IPS DF 4.7 (cell line): ENCODE data around the gene GOLGA8J.
"Not testable (repeated sequence)": the region's sequence is repeated elsewhere in the genome, so short reads cannot be mapped to it uniquely, and the experiment has no call there.

ENCODE experiments used
- DNase-seq: peaks from one replicate; pipeline ENCODE4 v3.0.0-alpha.2; 2013; ENCODE audit warnings: low spot score; ENCODE audit errors: extremely low read depth

The GOLGA8J gene

GRCh38 chr15:30072630-30073029 lies 10.1 kb upstream of the GOLGA8J start:
- DNase-seq: no peak

GRCh38 chr15:30073915-30074314 lies 8.8 kb upstream of the GOLGA8J start:
- DNase-seq: no peak

- DNase-seq: not testable (repeated sequence)
Measured at GRCh38 chr15:30080816-30081215, 1.9 kb upstream of the GOLGA8J start.

GRCh38 chr15:30097827-30098226 lies 15.1 kb downstream of the GOLGA8J start:
- DNase-seq: not testable (repeated sequence)

GRCh38 chr15:30102890-30103289 lies 20.1 kb downstream of the GOLGA8J start:
- not testable (repeated sequence) for DNase-seq

GRCh38 chr15:30103941-30104507 lies 21.3 kb downstream of the GOLGA8J start:
- DNase-seq: not testable (repeated sequence)

GRCh38 chr15:30110591-30110990 lies 27.8 kb downstream of the GOLGA8J start:
- not testable (repeated sequence) for DNase-seq

- DNase-seq: not testable (repeated sequence)
Measured at GRCh38 chr15:30130066-30130465, 47.3 kb downstream of the GOLGA8J start.

- DNase-seq: not testable (repeated sequence)
Measured at GRCh38 chr15:30134751-30135150, 52.0 kb downstream of the GOLGA8J start, which contains the start of gene GOLGA8T. Gene GOLGA8T, plus strand, starts transcription at chr15:30135051. Its CDS starts 98 bp downstream, at chr15:30135149.
